Effector memory CD4-positive, alpha-beta T cell (primary cell): ENCODE data around the gene GLCE.

Experiments used
- DNase-seq, 3 donors: peaks; one replicate each; pipeline ENCODE4 v3.0.0-alpha.2; 2020
- H3K27ac ChIP-seq: 2 replicates; pipeline ENCODE4 v1.7.0; 2013; ENCODE audit warnings: mild to moderate bottlenecking, low read length, moderate library complexity; ENCODE audit not compliant: insufficient read depth, poor library complexity, severe bottlenecking
- H3K27me3 ChIP-seq: replicated peaks from 2 replicates; pipeline ENCODE4 v1.7.0; 2013; ENCODE audit warnings: mild to moderate bottlenecking, low read length; ENCODE audit not compliant: insufficient read depth, control insufficient read depth, poor library complexity, severe bottlenecking
- H3K36me3 ChIP-seq: 2 replicates; pipeline ENCODE4 v1.7.0; 2013; ENCODE audit warnings: mild to moderate bottlenecking, low read length, moderate library complexity; ENCODE audit not compliant: control insufficient read depth, insufficient read depth
- H3K4me1 ChIP-seq: 2 replicates; pipeline ENCODE4 v1.7.0; 2013; ENCODE audit warnings: low read length, mild to moderate bottlenecking; ENCODE audit not compliant: control insufficient read depth, insufficient read depth, poor library complexity, severe bottlenecking
- H3K4me3 ChIP-seq: 2 replicates; pipeline ENCODE4 v1.7.0; 2013; ENCODE audit warnings: low read length, low read depth, mild to moderate bottlenecking; ENCODE audit not compliant: insufficient read depth, poor library complexity, severe bottlenecking
- H3K9me3 ChIP-seq: 2 replicates; pipeline ENCODE4 v1.7.0; 2013; ENCODE audit warnings: mild to moderate bottlenecking, low read length, moderate library complexity; ENCODE audit not compliant: control insufficient read depth

The GLCE gene

GRCh38 chr15:69320977-69321554, 160.6 kb downstream of the GLCE start:
- Histone ChIP-seq H3K4me1 (no peaks in the 10 kb centered on the region), H3K9me3 (no peaks in the 10 kb centered on the region), H3K27me3 (no peaks in the 10 kb centered on the region), H3K27ac (no peak overlapping the region), H3K4me3 (no peak overlapping the region), H3K36me3 (no peaks in the 10 kb centered on the region)
- DNase-seq = no peak
